Activated CD4-positive, CD25-positive, alpha-beta regulatory T cell (primary cell): ENCODE measurements around the gene GRID2IP.
A peak's percentile ranks its signal among the peaks of the same experiment; 100 is the strongest.

Source experiments
- DNase-seq, 4 experiments: peaks; one replicate each; lab custom pipeline; 2025; lab: John Stamatoyannopoulos, UW

The GRID2IP gene

GRCh38 chr7:6562106-6562505 is 10.8 kb upstream of the GRID2IP start:
- no peak for DNase-seq

GRCh38 chr7:6559896-6560295 is 8.6 kb upstream of the GRID2IP start:
- DNase-seq, result no peak

- DNase-seq, result no peak
Measured at GRCh38 chr7:6558837-6559236, 7.6 kb upstream of the GRID2IP start.

GRCh38 chr7:6556196-6556595 is 4.9 kb upstream of the GRID2IP start:
- no peak for DNase-seq

GRCh38 chr7:6554848-6555247 is 3.6 kb upstream of the GRID2IP start:
- no peak for DNase-seq

GRCh38 chr7:6553448-6554044 is 2.3 kb upstream of the GRID2IP start:
- DNase-seq, result no peak

- DNase-seq, result no peak
Measured at GRCh38 chr7:6547400-6547799, 3.9 kb downstream of the GRID2IP start.

- DNase-seq, result no peak
Measured at GRCh38 chr7:6546498-6547251, 4.6 kb downstream of the GRID2IP start.

- DNase-seq, result no peak
Measured at GRCh38 chr7:6545398-6546126, 5.7 kb downstream of the GRID2IP start.

GRCh38 chr7:6542368-6542767 is 8.9 kb downstream of the GRID2IP start:
- no peak for DNase-seq

GRCh38 chr7:6536262-6537260 is 14.7 kb downstream of the GRID2IP start:
- no peak for DNase-seq

GRCh38 chr7:6533893-6534495 is 17.3 kb downstream of the GRID2IP start:
- no peak for DNase-seq

- no peak for DNase-seq
Measured at GRCh38 chr7:6532516-6532915, 18.7 kb downstream of the GRID2IP start.

GRCh38 chr7:6531492-6532279 is 19.6 kb downstream of the GRID2IP start:
- no peak for DNase-seq

- peak in 3 of 4 experiments; percentile 5 to 29 (median 19) for DNase-seq
Measured at GRCh38 chr7:6530626-6531491, 20.4 kb downstream of the GRID2IP start.

- DNase-seq, result no peak
Measured at GRCh38 chr7:6529643-6530042, 21.6 kb downstream of the GRID2IP start.

GRCh38 chr7:6528401-6529130 is 22.7 kb downstream of the GRID2IP start:
- DNase-seq, result no peak

GRCh38 chr7:6526997-6527378 is 24.3 kb downstream of the GRID2IP start:
- DNase-seq, result no peak
